Measurements from ENCODE around the gene SDHC.
"Not testable (repeated sequence)": the region's sequence is repeated elsewhere in the genome, so short reads cannot be mapped to it uniquely, and the experiment has no call there.

SDHC gene

DNA sequence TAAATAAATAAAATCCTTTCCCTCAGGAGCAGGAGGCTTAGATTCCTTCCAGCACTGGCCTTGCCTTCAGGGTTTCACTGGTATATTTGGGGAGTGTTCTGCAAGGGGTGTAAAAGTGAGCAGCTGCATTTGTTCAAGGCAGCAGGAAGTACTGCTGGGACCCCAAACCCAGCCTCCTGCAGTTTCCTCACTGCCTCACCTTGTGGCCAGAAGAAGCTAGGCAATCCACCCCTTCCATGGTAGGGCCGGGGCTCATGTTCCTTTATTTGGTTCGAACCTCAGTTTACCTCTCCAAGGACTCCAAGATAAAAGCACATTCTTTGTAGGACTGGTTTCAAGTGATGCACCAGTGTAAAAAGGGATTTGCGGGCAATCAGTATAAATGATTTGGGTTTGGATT, 74.5 kb downstream of the SDHC start:
- DNase-seq: no peak

DNA sequence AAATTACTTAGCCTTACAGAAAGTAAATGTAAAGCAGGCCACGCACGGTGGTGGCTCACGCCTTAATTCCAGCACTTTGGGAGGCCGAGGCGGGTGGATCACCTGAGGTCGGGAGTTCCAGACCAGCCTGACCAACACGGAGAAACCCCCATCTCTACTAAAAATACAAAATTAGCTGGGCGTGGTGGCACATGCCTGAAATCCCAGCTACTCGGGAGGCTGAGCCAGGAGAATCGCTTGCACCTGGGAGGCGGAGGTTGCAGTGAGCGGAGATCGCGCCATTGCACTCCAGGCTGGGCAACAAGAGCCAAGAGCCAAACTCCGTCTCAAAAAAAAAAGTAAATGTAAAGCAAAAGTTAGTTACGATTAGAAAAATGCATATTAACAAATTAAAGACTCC, 75.0 kb downstream of the SDHC start:
- DNase-seq: not testable (repeated sequence)

DNA sequence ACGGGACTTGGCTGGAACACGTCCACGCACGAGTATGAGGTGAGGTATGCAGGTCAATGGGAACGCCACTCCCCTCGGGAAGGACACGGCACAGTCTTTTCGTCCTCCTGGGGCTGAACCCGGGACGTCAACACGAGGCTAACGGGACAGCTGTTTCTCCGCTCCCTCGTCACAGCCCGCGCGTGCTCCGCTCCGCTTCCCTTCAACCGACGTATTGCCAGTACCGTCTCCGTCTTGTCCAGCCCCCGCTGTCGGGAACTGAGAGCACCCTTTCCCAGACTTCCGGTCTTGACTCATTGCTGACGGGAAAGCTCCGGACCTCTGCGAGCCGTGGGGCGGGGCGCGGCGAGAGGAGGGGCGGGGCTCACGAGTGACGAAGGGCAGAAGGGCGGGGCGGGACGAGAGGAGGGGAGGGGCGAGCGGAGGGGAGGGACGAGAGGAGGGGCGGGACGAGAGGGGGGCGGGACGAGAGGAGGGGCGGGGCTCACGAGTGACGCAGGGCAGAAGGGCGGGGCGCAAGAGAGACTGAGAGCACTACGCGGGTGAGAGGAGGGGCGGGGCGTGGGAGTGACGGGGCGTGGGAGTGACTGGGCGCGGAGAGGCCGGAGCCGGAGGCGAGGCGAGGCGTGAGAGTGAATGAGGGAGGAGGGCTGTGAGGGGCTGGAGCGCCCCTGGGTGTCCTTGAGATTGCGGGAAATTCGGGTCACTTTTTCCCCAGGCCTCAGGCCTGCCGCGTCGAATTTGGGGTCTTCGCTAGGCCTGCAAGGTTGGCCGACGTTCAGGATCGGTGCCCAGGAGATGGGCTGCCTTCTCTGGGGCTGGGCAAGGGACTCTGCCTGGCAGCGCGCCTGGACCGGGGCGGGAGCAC, 75.7 kb downstream of the SDHC start:
- peak; percentile 99 for DNase-seq

DNA sequence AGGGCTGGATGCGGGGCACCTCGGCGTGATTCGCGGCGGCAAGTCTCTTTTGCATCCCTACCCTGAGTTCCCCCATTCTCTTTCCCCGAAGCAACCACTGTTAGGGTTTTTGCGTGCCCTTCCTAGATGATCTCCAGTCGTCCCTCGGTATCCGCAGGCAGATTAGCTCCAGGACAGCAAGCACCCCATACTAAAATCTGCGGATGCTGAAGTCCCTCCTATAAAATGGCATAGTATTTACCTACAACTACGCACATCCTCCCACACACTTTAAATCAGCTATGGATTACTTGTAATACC, 76.3 kb downstream of the SDHC start:
- no peak for DNase-seq

DNA sequence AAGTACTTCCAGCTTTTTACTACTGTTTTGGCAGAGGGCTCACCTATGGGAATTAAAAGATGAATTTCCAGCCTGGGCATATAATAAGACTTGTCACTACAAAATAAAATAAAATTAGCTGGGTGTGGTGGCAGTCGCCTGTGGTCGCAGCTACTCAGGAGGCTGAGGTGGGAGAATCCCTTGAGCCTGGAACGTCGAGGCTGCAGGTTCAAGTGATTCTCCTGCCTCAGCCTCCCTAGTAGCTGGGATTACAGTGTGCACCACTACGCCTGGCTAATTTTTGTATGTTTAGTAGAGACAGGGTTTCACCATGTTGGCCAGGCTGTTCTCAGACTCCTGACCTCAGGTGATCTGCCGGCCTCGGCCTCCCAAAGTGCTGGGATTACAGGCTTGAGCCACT, 77.0 kb downstream of the SDHC start:
- not testable (repeated sequence) for DNase-seq

DNA sequence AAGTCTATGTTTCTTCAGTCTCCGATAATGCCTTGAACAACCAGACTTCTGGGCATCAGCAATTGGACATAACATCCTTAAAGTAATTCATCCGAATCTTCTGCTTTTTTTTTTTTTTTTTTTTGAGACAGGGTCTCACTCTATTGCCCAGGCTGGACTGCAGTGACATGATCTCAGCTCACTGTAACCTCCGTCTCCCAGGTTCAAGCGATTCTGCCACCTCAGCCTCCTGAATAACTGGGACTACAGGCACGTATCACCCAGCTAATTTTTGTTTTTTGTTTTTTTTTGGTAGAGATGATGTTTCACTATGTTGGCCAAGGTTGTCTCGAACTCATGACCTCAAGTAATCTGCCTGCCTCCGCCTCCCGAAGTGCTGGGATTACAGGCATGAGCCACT, 77.4 kb downstream of the SDHC start:
- no peak for DNase-seq

DNA sequence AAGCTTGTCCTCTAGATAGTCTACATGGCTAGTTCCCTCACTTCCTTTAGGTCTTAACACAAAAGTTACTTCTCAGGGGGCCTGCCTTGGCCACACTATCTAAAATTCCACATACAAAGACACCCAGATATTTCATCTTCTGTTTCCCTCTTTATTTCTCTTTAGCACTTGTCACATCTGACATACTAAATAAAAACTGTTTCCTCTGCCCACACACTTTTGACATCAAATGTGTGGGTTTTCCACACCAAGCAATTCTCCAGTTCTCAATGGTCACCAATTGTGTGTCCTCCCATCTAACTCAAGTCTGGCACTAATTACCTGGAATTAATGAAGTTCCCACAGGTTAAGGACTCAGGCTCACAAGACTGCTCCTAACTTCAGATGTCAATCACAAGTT, 79.0 kb downstream of the SDHC start:
- no peak for DNase-seq

DNA sequence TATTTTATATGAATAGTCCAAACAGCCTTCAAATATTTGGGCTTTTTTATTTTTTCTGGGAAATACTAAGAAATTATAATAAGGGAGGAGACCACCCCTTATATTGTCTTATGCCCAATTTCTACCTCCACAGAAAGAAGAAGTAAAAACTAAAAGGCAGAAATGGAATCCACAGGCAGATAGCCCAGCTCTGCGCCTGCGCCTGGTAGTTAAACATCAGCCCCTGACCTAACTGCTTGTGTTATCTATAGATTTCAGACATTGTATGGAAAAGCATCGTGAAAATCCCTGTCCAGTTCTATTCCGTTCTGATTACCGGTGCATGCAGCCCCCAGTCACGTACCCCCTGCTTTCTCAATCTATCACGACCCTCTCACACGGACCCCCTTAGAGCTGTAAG, 82.9 kb downstream of the SDHC start:
- peak; percentile 37 for DNase-seq

DNA sequence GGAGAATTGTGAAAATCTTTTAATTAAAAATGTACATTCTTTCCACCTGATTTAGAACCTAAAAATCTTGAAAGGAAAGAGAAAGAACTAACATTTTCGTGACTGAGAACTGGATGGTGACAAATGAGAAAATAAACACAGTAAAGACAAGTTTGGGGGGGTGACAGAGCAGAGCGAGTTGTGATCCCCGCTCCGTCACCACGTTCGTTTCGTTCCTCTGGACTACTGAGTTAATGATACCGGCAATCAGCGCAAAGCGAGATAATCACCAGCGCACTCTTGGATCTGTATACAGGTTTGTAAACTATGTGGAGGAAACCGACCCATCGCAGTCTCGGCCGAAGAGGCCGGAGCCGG, 84.7 kb downstream of the SDHC start:
- no peak for DNase-seq

DNA sequence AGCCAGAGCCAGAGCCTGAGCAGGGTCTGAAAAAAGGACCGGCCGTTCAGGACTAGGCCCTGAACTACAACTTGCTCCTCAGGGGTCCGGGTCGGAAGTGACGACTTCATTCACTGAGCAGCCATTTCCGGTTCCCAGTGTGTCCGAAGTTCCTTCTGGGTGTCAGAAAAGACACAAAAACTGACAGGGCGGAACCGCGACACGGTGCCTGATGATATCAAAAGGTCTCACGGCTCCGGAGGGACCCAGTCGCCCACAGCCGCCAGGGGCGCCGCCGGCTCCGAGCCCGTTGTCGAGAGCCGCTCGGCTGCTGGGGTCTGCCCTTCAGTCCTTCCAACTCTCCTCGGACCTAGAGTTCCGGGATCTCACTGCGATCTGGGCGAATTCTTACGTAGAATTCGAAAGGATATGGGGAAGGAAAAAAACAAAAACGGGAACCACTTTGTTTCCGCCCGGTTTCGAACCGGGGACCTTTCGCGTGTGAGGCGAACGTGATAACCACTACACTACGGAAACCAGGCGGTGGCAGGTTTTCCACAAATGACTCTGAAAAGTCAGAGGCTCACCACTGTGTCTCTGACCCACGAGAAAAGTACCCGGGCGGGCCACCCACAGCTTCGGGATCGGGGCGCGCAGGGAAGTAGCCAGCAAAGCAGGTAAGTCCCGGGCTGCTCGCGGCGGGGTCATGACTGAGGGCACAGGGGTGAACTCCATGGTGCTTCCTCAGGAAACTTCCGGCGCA, 85.2 kb downstream of the SDHC start:
- peak; percentile 95 for DNase-seq

DNA sequence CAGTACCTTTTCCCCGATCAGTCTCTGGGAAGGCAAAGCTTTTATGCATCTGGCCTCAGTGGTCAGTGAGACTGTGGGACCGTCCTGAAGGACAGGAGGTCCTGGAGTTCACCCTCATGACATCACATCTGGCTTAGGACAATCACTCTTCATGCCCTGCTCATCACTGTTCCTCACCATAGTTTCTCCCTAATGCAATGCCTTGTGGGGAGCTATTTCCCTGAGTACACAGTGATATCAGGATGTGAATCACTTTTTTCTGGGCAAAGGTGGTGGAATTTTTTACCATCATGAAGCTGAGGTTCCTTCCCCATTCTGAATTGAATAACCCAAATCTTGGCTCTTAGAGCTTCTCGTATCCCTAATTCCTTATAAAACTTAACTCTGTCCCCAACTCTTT, 88.3 kb downstream of the SDHC start:
- DNase-seq: no peak

DNA sequence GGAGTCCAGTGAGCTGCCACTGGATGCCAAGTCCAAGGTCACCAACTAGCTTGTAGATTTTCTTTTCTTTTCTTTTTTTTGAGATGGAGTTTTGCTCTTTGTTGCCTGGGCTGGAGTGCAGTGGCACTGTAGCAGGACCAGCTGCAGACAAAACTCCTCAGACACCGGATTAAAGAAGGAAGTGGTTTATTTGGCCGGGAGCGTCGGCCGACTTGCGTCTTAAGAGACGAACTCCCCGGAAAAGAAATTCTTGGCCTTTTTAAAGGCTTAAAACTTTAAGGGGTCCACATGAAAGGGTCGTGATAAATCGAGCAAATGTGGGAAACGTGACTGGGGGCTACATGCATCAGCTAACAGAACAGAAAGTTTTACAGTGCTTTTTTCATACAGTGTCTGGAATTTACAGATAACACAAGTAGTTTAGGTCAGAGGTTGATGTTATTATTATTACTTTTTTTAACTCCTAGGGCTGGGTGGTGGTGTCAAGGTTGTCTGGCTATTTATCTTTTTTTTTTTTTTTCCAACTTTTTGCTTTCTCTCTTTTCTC, 89.9 kb downstream of the SDHC start:
- no peak for DNase-seq

DNA sequence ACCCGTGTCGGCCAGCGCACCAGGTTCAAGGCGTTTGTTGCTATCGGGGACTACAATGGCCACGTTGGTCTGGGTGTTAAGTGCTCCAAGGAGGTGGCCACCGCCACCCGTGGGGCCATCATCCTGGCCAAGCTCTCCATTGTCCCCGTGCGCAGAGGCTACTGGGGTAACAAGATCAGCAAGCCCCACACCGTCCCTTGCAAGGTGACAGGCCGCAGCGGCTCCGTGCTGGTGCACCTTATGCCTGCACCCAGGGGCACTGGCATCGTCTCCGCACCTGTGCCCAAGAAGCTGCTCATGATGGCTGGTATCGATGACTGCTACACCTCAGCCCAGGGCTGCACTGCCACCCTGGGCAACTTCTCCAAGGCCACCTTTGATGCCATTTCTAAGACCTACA, 92.4 kb downstream of the SDHC start:
- DNase-seq: not testable (repeated sequence)

DNA sequence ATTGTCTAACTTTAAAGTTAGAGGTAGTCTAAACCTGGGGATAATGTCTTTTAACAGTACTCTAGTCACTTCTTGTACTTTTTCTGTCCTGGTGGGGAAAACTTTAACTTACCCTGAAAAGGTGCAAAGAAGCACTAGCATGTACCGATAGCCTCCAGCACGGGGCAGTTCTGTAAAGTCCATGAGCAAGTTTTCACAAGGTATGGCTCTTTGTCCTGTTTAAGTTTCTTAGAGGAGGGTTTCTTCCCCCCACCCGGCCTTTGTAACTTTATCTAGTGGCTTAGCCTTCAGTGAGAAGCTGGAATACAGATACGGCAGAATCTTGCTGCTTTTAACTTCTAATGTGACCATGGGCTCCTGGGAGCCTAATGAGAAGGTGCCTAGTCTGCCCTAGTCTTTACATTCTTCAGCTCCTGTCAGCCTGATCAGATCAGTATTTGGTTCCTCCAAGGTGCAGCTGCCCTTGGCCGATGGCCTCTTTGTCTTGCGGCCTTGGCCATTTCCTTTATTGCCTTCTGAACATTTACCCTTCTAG, 93.3 kb downstream of the SDHC start:
- no peak for DNase-seq

DNA sequence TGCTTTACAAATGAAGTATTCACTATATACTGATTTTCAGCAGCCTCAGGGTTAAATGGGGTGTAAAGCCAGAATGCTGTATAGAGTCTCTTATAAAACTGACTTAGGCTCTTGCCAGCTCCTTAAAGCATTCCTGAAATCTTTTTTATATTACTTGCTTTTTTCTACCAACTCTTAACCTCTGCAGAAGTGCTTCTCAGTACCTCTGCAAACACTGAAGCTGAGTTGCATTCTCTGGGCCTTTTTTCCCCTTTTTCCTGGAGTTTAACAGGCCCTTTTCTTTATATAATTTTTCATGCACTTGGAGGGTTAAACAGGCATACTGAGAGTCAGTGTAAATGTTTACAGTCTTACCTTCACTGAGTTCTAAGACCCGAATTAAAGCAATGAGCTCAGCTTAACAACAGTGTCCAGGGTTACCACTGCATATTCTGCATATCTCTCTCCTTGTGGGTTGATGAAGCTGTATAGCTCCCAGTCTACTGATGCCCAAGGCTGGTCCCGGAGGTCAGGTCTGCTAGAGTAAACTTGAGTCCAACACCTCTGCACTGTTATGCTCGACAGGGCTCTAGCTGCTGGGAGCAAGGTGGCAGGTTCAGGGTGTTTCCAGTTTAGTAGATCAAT, 94.4 kb downstream of the SDHC start:
- DNase-seq: no peak

DNA sequence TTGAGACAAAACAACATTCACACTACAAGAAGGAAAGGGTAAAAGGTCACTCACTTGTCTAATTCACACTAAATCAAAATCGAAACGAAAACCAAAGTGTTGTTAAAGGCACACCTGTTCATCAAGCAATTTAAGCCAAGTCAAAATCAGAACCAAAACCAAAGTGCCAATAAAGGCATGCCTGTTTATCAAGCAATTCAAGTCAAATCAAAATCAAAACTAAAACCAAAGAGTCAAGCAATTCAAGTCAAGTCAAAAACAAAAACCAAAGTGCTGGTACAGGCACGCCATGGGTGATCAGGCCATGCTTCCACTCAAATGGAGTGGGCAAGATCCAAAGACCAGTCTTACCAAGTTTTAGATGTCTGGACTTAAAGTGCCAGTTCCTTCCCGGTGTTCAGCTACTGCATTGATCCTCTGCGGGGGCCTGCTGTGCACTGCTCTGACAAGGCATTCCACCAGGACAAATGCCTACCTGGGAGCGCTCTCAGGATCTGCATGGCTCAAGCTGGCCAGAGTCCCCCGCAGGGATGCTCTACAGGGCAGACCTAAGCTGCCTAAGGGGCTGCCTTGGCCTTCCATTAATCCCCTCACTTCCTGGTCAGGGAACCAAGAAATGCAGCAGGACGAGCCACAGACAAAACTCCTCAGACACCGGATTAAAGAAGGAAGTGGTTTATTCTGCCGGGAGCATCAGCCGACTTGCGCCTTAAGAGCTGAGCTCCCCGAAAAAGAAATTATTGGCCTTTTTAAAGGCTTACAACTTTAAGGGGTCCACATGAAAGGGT, 95.9 kb downstream of the SDHC start:
- DNase-seq: not testable (repeated sequence)

DNA sequence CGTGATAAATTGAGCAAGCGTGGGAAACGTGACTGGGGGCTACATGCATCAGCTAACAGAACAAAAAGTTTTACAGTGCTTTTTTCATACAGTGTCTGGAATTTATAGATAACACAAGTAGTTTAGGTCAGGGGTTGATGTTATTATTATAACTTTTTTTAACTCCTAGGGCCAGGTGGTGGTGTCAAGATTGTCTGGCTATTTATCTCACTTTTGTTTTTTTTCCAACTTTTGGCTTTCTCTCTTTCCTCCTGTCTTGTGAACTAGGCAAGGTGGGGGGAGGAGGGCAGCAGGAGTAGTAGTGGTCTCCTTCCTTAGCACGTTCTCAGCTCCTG, 96.4 kb downstream of the SDHC start:
- not testable (repeated sequence) for DNase-seq

All from DMS53 (cell line).